ENCODE results near the gene KCTD16.

The KCTD16 gene

GRCh38 chr5:144297081-144297480 is 126.4 kb downstream of the KCTD16 start:
- DNase-seq = no peak

- DNase-seq = no peak
Observed at GRCh38 chr5:144298658-144299057, 128.0 kb downstream of the KCTD16 start.

- DNase-seq = no peak
Observed at GRCh38 chr5:144304688-144305087, 134.0 kb downstream of the KCTD16 start.

GRCh38 chr5:144307736-144308135 is 137.1 kb downstream of the KCTD16 start:
- DNase-seq = no peak

GRCh38 chr5:144308174-144308573 is 137.5 kb downstream of the KCTD16 start:
- no peak for DNase-seq

GRCh38 chr5:144308906-144309670 is 138.4 kb downstream of the KCTD16 start:
- no peak for DNase-seq

- DNase-seq = no peak
Observed at GRCh38 chr5:144310621-144311020, 139.9 kb downstream of the KCTD16 start.

- no peak for DNase-seq
Observed at GRCh38 chr5:144313147-144313726, 142.6 kb downstream of the KCTD16 start.

- DNase-seq = no peak
Observed at GRCh38 chr5:144315026-144315425, 144.4 kb downstream of the KCTD16 start.

- no peak for DNase-seq
Observed at GRCh38 chr5:144315994-144316634, 145.4 kb downstream of the KCTD16 start.

- DNase-seq = no peak
Observed at GRCh38 chr5:144318011-144318410, 147.3 kb downstream of the KCTD16 start.

GRCh38 chr5:144318460-144318859 is 147.8 kb downstream of the KCTD16 start:
- no peak for DNase-seq

GRCh38 chr5:144323181-144323580 is 152.5 kb downstream of the KCTD16 start:
- no peak for DNase-seq

- no peak for DNase-seq
Observed at GRCh38 chr5:144325532-144325931, 154.9 kb downstream of the KCTD16 start.

GRCh38 chr5:144328494-144328893 is 157.8 kb downstream of the KCTD16 start:
- no peak for DNase-seq

- no peak for DNase-seq
Observed at GRCh38 chr5:144328980-144329379, 158.3 kb downstream of the KCTD16 start.

- no peak for DNase-seq
Observed at GRCh38 chr5:144329681-144330080, 159.0 kb downstream of the KCTD16 start.

- DNase-seq = no peak
Observed at GRCh38 chr5:144331361-144331760, 160.7 kb downstream of the KCTD16 start.

- DNase-seq = no peak
Observed at GRCh38 chr5:144332265-144332664, 161.6 kb downstream of the KCTD16 start.

- no peak for DNase-seq
Observed at GRCh38 chr5:144333336-144333920, 162.8 kb downstream of the KCTD16 start.

- DNase-seq = no peak
Observed at GRCh38 chr5:144335561-144335960, 164.9 kb downstream of the KCTD16 start.

GRCh38 chr5:144336191-144336961 is 165.7 kb downstream of the KCTD16 start:
- no peak for DNase-seq

- no peak for DNase-seq
Observed at GRCh38 chr5:144352330-144352729, 181.7 kb downstream of the KCTD16 start.

All from activated CD4-positive, alpha-beta T cell treated with anti-CD3 and anti-CD28 coated beads, Interleukin-2, amount 50 U/mL, for 1 hour (primary cell).